ENCODE measurements around the gene FAM76B. TPM values are rescaled to one million over a fixed set of nuclear protein-coding genes. Genes with fewer than 3 reads are reported as not detected.

The FAM76B gene
- total and polyA plus RNA-seq, 12 donors = 1.4 to 43.4 (median 17.6) TPM

DNA sequence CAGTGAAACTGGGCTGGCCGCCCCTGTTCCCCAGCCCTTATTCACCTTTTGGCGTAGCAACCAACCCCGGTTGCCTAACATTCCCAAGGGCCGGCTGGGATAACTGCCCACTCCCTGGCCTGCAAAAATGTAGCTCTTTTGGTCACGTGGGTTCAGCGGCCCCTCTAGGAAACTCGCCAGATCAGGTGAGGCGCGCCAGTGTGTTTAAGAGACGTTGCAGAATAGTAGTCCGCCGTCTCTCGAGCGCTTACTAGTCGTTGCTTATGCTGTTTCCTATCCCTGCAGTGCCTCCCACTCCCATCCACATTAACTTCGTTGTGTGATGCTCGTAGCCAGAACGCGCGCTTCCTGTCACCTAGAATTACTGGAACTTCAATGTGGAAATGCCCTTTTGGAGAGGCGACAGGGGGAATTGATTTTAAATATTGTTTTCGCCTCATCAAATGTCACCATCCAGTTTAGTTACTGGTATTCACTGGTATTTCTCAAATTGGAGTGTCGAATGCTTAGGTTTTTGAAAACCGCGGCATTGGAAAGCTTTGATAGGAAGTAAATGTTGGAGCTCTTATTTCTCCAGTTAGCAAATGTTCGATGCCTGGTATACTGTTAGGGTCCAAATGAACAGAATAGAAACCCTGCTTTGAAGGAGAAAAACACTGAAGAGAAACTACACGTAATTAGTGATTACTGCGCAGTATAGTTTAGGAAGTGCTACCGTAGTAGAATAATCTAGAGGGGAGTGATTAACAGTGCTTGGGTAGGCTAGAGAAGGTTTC, 1.5 kb upstream of the FAM76B start:
- intact Hi-C loops (cut with DNase I) = no loop called here
- Histone ChIP-seq H3K9me3 (replicated peaks in 1 of 3) (no peaks in the 10 kb centered on the region), H3K36me3 (replicated peaks in 1 of 2) (peaks cover 0 to 14% of the 10 kb centered on the region in 2 donors), H3K4me3 (peak overlapping the region; percentile 53 to 95 (median 88)), H3K4me1 (replicated peaks in 1 of 2) (peaks cover 9 to 27% of the 10 kb centered on the region in 2 donors), H3K27ac (peak overlapping the region; percentile 95 to 100 (median 99)), H3K27me3 (no peaks in the 10 kb centered on the region)
- no peak for TF ChIP-seq POLR2A (IDR thresholded peaks at IDR 0.05)
- TF ChIP-seq, protein P1, sequence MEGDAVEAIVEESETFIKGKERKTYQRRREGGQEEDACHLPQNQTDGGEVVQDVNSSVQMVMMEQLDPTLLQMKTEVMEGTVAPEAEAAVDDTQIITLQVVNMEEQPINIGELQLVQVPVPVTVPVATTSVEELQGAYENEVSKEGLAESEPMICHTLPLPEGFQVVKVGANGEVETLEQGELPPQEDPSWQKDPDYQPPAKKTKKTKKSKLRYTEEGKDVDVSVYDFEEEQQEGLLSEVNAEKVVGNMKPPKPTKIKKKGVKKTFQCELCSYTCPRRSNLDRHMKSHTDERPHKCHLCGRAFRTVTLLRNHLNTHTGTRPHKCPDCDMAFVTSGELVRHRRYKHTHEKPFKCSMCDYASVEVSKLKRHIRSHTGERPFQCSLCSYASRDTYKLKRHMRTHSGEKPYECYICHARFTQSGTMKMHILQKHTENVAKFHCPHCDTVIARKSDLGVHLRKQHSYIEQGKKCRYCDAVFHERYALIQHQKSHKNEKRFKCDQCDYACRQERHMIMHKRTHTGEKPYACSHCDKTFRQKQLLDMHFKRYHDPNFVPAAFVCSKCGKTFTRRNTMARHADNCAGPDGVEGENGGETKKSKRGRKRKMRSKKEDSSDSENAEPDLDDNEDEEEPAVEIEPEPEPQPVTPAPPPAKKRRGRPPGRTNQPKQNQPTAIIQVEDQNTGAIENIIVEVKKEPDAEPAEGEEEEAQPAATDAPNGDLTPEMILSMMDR (IDR thresholded peaks at IDR 0.05) = no peak
- peak; percentile 55 to 85 (median 68) for DNase-seq
- 3 to 6% (median 5%) methylated on average over 25 to 29 of the region's 29 CpGs for WGBS, 4 donors

DNA sequence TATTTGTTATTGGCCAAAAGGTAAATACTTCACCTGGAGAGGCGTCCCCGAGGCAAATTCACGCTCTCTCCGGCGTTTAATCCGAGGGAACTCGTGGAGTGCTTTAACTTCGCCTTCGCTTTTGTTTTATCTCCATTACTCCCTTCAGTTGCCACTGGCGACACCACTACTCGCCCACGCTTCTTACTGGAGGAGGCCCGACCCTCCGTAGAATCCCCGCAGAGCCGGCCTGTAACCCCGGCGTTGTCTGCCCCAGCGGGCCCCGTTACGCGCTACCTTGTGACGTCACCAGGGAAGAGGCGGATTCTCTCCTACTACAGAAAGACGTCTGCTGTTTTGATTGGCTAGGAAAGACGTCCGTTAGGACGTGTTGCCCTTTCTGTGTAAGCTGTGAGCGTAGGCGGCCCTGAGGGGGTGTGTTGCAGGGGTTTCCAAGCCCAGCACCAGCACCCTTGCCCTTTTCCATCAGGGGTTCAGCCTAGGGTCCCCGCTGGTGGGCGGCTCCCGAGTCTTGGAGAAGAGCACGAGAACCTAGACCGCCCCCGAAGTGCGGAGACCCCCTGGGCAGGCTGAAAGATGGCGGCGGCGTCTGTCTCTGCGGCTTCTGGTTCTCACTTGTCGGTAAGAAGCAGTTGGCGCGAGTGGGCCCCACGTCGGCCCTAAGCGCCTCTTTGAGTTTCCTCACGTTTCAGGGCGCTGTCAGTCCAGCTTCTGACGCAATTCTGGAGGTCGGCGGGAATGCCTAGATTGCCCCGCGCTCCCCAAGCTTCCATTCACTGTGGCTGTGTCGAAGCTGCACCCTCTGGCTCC, 746 bp upstream of the FAM76B start, which contains the start of gene CEP57:
Gene CEP57, plus strand, starts transcription at position 376 of the 810 bp plus-strand sequence. Its CDS starts 201 bp downstream, at position 577.
- 0 to 2% (median 1%) methylated on average over 16 to 55 of the region's 55 CpGs for whole genome bisulfite sequencing, 4 donors
- H3K9me3 ChIP-seq (replicated peaks in 1 of 3) = no peaks in the 10 kb centered on the region
- peak; percentile 95 to 99 (median 98) for DNase-seq
- TF ChIP-seq, protein P1 (IDR thresholded peaks at IDR 0.05) = peak in 1 of 6 experiments; percentile 14
- peak; percentile 31 to 58 for TF ChIP-seq POLR2A (IDR thresholded peaks at IDR 0.05)
- peak within 1 kb of the TSS; percentile 95 to 100 (median 99) for H3K27ac ChIP-seq
- H3K27me3 ChIP-seq = no peaks in the 10 kb centered on the region
- intact Hi-C loops (cut with DNase I) = no loop called here
- peaks cover 9 to 27% of the 10 kb centered on the region in 2 donors for H3K4me1 ChIP-seq (replicated peaks in 1 of 2)
- peak within 1 kb of the TSS; percentile 81 to 95 (median 92) for H3K4me3 ChIP-seq
- H3K36me3 ChIP-seq (replicated peaks in 1 of 2) = peaks cover 0 to 22% of the 10 kb centered on the region in 2 donors

DNA sequence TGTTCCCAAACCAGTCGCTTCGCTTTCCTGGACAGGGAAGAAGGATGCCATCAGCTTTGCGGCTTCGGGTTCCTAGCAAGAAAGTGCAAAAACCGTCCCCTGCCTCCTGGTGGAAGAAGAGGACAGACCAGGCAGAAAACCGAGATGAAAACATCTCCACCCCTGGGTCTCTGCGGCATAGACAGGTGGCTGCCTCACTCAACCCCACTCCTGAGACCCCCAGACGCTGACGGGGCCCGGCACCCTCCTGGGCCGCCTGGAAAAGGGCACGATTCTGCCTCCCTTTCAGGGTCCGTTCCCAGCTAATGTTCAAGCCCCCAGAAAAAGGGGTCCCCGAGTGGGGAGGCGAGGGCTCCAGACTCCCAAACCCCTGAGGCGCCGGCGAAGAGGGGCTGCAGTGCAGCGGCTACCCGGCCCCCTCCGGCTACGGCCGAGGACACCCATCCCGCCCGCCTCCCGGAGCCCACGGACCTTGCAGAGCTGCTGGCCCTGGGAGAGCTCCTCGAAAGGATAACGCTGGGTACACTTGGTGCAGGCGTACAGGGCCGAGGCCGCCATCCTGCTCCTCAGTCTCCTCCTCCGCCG, 569 bp downstream of the FAM76B start:
- peak overlapping the region; percentile 65 to 94 (median 74) for H3K4me3 ChIP-seq
- 0 to 1% (median 0%) methylated on average over 7 to 34 of the region's 34 CpGs for WGBS, 4 donors
- H3K27ac ChIP-seq = peak overlapping the region; percentile 95 to 100 (median 99)
- DNase-seq = peak in 5 of 7 donors; percentile 16 to 58 (median 26)
- intact Hi-C loops (cut with DNase I) = no loop called here
- H3K36me3 ChIP-seq (replicated peaks in 1 of 2) = peaks cover 0 to 33% of the 10 kb centered on the region in 2 donors
- H3K4me1 ChIP-seq (replicated peaks in 1 of 2) = peaks cover 9 to 27% of the 10 kb centered on the region in 2 donors
- TF ChIP-seq, protein P1 (IDR thresholded peaks at IDR 0.05) = peak in 3 of 6 experiments; percentile 5 to 22 (median 9)
- no peak for TF ChIP-seq POLR2A (IDR thresholded peaks at IDR 0.05)
- H3K27me3 ChIP-seq = no peaks in the 10 kb centered on the region
- H3K9me3 ChIP-seq (replicated peaks in 1 of 3) = no peaks in the 10 kb centered on the region
